ENCODE data around the gene COX6B2.
"Not testable (repeated sequence)": the region's sequence is repeated elsewhere in the genome, so short reads cannot be mapped to it uniquely, and the experiment has no call there.

Gene COX6B2

GRCh38 chr19:55341595-55342531, 12.7 kb downstream of the COX6B2 start:
- Histone ChIP-seq H3K27me3 (ENCODE audit: control insufficient read depth, insufficient read depth, low read length) (no peaks in the 10 kb centered on the region), H3K4me3 (ENCODE audit: low read depth, low read length) (peak overlapping the region; percentile 55), H3K9ac (ENCODE audit: low read depth, low read length) (no peak overlapping the region), H3K36me3 (ENCODE audit: control insufficient read depth, insufficient read depth, low read length) (peaks cover 41% of the 10 kb centered on the region), H3K9me3 (ENCODE audit: control insufficient read depth, insufficient read depth, low read length) (no peaks in the 10 kb centered on the region), H3K4me1 (ENCODE audit: control insufficient read depth, insufficient read depth, low read length) (peaks cover 8% of the 10 kb centered on the region)

GRCh38 chr19:55341171-55341588, 13.3 kb downstream of the COX6B2 start:
- H3K27me3 ChIP-seq (ENCODE audit: control insufficient read depth, insufficient read depth, low read length), result no peaks in the 10 kb centered on the region
- H3K36me3 ChIP-seq (ENCODE audit: control insufficient read depth, insufficient read depth, low read length), result peaks cover 39% of the 10 kb centered on the region
- no peaks in the 10 kb centered on the region for H3K9me3 ChIP-seq (ENCODE audit: control insufficient read depth, insufficient read depth, low read length)
- no peak overlapping the region for H3K9ac ChIP-seq (ENCODE audit: low read depth, low read length)
- H3K4me3 ChIP-seq (ENCODE audit: low read depth, low read length), result peak overlapping the region; percentile 94
- peaks cover 8% of the 10 kb centered on the region for H3K4me1 ChIP-seq (ENCODE audit: control insufficient read depth, insufficient read depth, low read length)

GRCh38 chr19:55340784-55341147, 13.8 kb downstream of the COX6B2 start:
- Histone ChIP-seq H3K4me1 (ENCODE audit: control insufficient read depth, insufficient read depth, low read length) (peaks cover 8% of the 10 kb centered on the region), H3K9ac (ENCODE audit: low read depth, low read length) (peak overlapping the region; percentile 90), H3K9me3 (ENCODE audit: control insufficient read depth, insufficient read depth, low read length) (no peaks in the 10 kb centered on the region), H3K27me3 (ENCODE audit: control insufficient read depth, insufficient read depth, low read length) (no peaks in the 10 kb centered on the region), H3K36me3 (ENCODE audit: control insufficient read depth, insufficient read depth, low read length) (peaks cover 35% of the 10 kb centered on the region), H3K4me3 (ENCODE audit: low read depth, low read length) (peak overlapping the region; percentile 94)

- no peaks in the 10 kb centered on the region for H3K27me3 ChIP-seq (ENCODE audit: control insufficient read depth, insufficient read depth, low read length)
- peaks cover 8% of the 10 kb centered on the region for H3K4me1 ChIP-seq (ENCODE audit: control insufficient read depth, insufficient read depth, low read length)
- H3K4me3 ChIP-seq (ENCODE audit: low read depth, low read length), result peak overlapping the region; percentile 94
- H3K9me3 ChIP-seq (ENCODE audit: control insufficient read depth, insufficient read depth, low read length), result no peaks in the 10 kb centered on the region
- H3K9ac ChIP-seq (ENCODE audit: low read depth, low read length), result peak overlapping the region; percentile 90
- peaks cover 31% of the 10 kb centered on the region for H3K36me3 ChIP-seq (ENCODE audit: control insufficient read depth, insufficient read depth, low read length)
Measured at GRCh38 chr19:55339889-55340783, 14.4 kb downstream of the COX6B2 start.

- Histone ChIP-seq H3K36me3 (ENCODE audit: control insufficient read depth, insufficient read depth, low read length) (peaks cover 23% of the 10 kb centered on the region), H3K4me3 (ENCODE audit: low read depth, low read length) (peak within 1 kb of the TSS; percentile 94), H3K9me3 (ENCODE audit: control insufficient read depth, insufficient read depth, low read length) (no peaks in the 10 kb centered on the region), H3K27me3 (ENCODE audit: control insufficient read depth, insufficient read depth, low read length) (no peaks in the 10 kb centered on the region), H3K9ac (ENCODE audit: low read depth, low read length) (peak within 1 kb of the TSS; percentile 90), H3K4me1 (ENCODE audit: control insufficient read depth, insufficient read depth, low read length) (peaks cover 8% of the 10 kb centered on the region)
Measured at GRCh38 chr19:55339105-55339888, 15.2 kb downstream of the COX6B2 start, which contains the start of gene KMT5C. Gene KMT5C (plus strand): TSS chr19:55339876. CDS start chr19:55341937, 2,061 bp downstream.

GRCh38 chr19:55336101-55336500, 18.4 kb downstream of the COX6B2 start:
- H3K9ac ChIP-seq (ENCODE audit: low read depth, low read length), result no peak overlapping the region
- no peaks in the 10 kb centered on the region for H3K9me3 ChIP-seq (ENCODE audit: control insufficient read depth, insufficient read depth, low read length)
- peaks cover 2% of the 10 kb centered on the region for H3K4me1 ChIP-seq (ENCODE audit: control insufficient read depth, insufficient read depth, low read length)
- H3K4me3 ChIP-seq (ENCODE audit: low read depth, low read length), result no peak overlapping the region
- no peaks in the 10 kb centered on the region for H3K27me3 ChIP-seq (ENCODE audit: control insufficient read depth, insufficient read depth, low read length)
- H3K36me3 ChIP-seq (ENCODE audit: control insufficient read depth, insufficient read depth, low read length), result no peaks in the 10 kb centered on the region

GRCh38 chr19:55333870-55334269, 20.6 kb downstream of the COX6B2 start:
- Histone ChIP-seq H3K4me3 (ENCODE audit: low read depth, low read length) (no peak overlapping the region), H3K9me3 (ENCODE audit: control insufficient read depth, insufficient read depth, low read length) (no peaks in the 10 kb centered on the region), H3K4me1 (ENCODE audit: control insufficient read depth, insufficient read depth, low read length) (peaks cover 2% of the 10 kb centered on the region), H3K9ac (ENCODE audit: low read depth, low read length) (no peak overlapping the region), H3K36me3 (ENCODE audit: control insufficient read depth, insufficient read depth, low read length) (no peaks in the 10 kb centered on the region), H3K27me3 (ENCODE audit: control insufficient read depth, insufficient read depth, low read length) (no peaks in the 10 kb centered on the region)

- not testable (repeated sequence) for H3K9me3 ChIP-seq (ENCODE audit: control insufficient read depth, insufficient read depth, low read length); H3K27me3 ChIP-seq (ENCODE audit: control insufficient read depth, insufficient read depth, low read length); H3K9ac ChIP-seq (ENCODE audit: low read depth, low read length); H3K36me3 ChIP-seq (ENCODE audit: control insufficient read depth, insufficient read depth, low read length); H3K4me1 ChIP-seq (ENCODE audit: control insufficient read depth, insufficient read depth, low read length); H3K4me3 ChIP-seq (ENCODE audit: low read depth, low read length)
Measured at GRCh38 chr19:55329791-55330190, 24.7 kb downstream of the COX6B2 start.

GRCh38 chr19:55328774-55329318, 25.7 kb downstream of the COX6B2 start:
- not testable (repeated sequence) for H3K36me3 ChIP-seq (ENCODE audit: control insufficient read depth, insufficient read depth, low read length); H3K9me3 ChIP-seq (ENCODE audit: control insufficient read depth, insufficient read depth, low read length); H3K9ac ChIP-seq (ENCODE audit: low read depth, low read length); H3K4me1 ChIP-seq (ENCODE audit: control insufficient read depth, insufficient read depth, low read length); H3K27me3 ChIP-seq (ENCODE audit: control insufficient read depth, insufficient read depth, low read length); H3K4me3 ChIP-seq (ENCODE audit: low read depth, low read length)

- Histone ChIP-seq H3K36me3 (ENCODE audit: control insufficient read depth, insufficient read depth, low read length) (no peaks in the 10 kb centered on the region), H3K27me3 (ENCODE audit: control insufficient read depth, insufficient read depth, low read length) (no peaks in the 10 kb centered on the region), H3K9me3 (ENCODE audit: control insufficient read depth, insufficient read depth, low read length) (no peaks in the 10 kb centered on the region), H3K4me3 (ENCODE audit: low read depth, low read length) (no peak within 1 kb of the TSS), H3K9ac (ENCODE audit: low read depth, low read length) (no peak within 1 kb of the TSS), H3K4me1 (ENCODE audit: control insufficient read depth, insufficient read depth, low read length) (no peaks in the 10 kb centered on the region)
Measured at GRCh38 chr19:55325172-55325571, 29.3 kb downstream of the COX6B2 start, which contains the start of gene TMEM150B. Gene TMEM150B (minus strand): TSS chr19:55325341. CDS start chr19:55321036, 4,305 bp downstream.

- no peak overlapping the region for H3K4me3 ChIP-seq (ENCODE audit: low read depth, low read length)
- H3K36me3 ChIP-seq (ENCODE audit: control insufficient read depth, insufficient read depth, low read length), result no peaks in the 10 kb centered on the region
- H3K9me3 ChIP-seq (ENCODE audit: control insufficient read depth, insufficient read depth, low read length), result no peaks in the 10 kb centered on the region
- H3K9ac ChIP-seq (ENCODE audit: low read depth, low read length), result no peak overlapping the region
- no peaks in the 10 kb centered on the region for H3K4me1 ChIP-seq (ENCODE audit: control insufficient read depth, insufficient read depth, low read length)
- H3K27me3 ChIP-seq (ENCODE audit: control insufficient read depth, insufficient read depth, low read length), result no peaks in the 10 kb centered on the region
Measured at GRCh38 chr19:55324662-55325061, 29.9 kb downstream of the COX6B2 start.
